NCI-H2029 treated with DMSO at 0.1 percent for 48 hours (cell line): Measurements from ENCODE around the gene CYB5R4.
"Not testable (repeated sequence)": the region's sequence is repeated elsewhere in the genome, so short reads cannot be mapped to it uniquely, and the experiment has no call there.

ENCODE experiments used
- DNase-seq: peaks from one replicate; lab custom pipeline; 2025; lab: John Stamatoyannopoulos, UW

CYB5R4 gene

DNA sequence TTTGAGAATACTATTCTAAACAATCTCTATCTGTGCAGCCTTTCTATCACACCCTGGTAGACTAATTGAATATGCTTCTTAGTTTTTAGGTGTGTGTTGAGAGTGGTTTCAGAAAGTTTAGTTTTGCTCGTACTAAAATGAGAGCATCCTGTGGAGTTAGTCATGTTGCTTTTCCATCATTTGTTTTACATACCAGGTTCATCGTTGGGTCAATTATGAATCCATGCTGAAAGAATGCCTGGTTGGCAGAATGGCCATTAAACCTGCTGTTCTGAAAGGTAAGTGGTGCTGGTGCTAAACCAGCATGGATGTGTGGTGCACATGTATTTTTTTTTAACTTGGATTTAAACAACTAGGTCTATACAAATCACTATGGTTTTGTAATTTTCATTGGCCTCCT, 49.3 kb downstream of the CYB5R4 start:
- DNase-seq = no peak

DNA sequence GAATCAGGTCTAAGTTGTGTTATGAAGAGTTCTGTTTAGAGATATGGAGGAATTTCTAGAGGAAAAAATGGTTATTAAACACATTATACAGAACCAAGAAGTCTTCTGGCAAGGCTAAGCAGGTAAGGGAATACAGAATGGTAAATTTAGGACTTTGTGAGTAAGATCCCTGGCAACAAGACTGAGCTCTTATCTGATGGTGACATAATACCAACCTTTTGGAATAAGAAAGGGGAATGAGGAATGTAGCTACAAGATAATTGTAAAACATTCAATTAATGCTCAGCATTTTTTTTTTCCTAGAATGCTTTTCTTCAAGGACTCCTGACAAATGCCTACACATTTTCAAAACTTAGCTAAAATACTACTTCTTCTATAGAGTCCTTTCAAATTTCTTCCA, 51.8 kb downstream of the CYB5R4 start:
- no peak for DNase-seq

DNA sequence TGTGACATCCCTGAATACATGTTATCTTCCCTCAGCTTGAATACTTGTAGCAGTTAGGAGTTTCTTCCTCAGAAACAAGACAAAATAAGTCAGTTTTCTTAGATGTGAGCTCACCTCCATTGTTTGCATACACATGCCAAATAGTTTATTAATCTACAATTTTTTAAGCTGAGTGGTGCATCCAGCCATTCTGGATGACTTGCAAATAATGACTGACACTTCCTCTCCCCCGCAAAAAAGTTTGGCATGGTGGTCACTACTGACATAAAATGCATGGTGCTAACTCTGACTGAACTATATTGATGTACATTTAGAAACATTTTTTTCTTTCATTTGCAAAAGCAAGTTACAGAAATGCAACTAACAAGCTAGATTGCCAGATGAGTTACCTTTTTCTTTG, 55.5 kb downstream of the CYB5R4 start:
- DNase-seq = no peak

DNA sequence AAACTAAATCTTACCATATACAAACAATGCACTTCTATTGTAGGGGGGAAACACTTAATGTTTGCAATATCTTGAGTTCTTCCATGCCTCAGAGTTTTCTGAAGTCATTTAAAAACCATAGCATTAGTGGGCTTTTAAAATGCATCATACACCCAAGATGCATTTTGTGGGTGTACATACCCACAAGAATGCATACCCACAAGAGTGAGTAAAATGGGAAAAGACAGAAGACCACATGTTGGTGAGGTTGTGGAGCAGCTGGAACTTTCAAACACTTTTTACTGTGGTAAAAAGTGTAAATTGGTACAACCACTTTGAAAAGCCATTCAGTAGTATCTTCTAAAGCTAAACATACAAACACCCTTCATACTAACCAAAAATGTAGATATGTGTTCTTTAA, 57.5 kb downstream of the CYB5R4 start:
- no peak for DNase-seq

DNA sequence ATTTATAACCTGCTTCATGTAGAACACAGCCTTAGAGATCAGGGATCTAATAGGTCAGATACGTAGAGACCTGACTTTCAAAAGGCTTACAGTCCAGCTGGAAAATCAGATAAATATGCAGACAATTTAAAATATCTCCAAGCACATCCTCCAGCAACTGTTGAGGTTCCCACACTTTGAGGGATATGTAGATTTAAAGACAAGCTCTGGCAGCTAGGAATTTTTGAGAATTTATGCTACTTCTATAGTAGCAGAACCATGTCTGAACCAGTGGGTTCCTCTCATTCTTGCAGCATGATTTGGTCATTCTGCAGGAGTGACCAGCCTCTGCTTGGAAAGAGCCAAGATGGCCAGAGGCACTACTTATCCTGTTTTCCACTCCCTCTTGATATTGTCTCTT, 60.5 kb downstream of the CYB5R4 start:
- DNase-seq = no peak

DNA sequence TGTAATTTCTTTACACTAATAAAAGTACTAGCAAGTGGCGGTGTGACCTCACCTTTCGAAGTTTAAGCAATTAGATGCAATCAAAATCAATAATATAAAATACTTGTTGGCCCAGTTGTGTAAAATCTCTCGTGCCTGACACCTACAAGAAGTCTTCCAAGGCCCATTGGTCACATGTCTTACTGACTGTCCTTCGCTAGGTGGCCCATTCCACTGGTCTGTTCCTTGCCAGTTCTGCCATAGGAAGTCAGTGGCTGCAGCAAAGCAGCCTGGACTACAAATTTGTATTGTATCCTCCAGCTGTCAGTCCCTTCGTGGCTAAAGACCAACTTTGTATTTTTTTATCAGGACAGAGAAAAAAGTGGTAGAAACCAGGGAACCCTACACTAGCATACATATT, 61.8 kb downstream of the CYB5R4 start:
- no peak for DNase-seq

DNA sequence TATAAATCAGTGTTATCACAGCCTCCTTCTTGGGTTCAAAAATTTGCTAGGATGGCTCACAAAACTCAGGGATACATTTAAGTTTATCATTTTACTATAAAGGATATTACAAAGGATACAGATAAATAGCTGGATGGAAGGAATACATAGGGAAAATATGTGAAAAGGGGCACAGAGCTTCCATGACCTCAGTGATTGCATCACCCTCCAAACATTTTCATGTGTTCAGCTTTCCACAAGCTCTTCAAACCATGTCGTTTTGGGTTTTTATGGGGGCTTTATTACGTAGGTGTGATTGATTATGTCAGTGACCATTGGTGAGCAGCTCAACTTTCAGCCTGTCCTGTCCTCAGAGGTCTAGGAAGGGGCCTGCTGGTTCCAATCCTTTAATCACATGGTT, 68.0 kb downstream of the CYB5R4 start:
- no peak for DNase-seq

DNA sequence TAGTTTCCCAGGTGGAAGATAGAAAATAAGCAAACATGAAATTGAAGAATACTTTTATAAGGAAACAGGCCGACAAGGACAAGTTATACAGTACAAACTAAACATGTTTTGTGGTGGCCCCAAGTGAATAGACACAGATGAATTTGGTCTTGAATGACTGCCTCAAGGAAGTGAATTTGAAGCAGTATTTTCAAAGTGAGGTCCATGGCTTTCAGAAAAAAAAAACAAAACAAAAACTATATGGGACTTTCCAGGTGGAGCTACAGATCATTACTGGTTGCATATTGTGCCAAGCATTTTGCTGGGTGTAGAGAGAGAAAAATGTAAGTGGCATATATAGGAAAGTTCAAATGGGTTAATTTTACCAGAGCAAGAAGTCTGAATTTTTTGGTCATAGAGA, 68.8 kb downstream of the CYB5R4 start:
- no peak for DNase-seq

DNA sequence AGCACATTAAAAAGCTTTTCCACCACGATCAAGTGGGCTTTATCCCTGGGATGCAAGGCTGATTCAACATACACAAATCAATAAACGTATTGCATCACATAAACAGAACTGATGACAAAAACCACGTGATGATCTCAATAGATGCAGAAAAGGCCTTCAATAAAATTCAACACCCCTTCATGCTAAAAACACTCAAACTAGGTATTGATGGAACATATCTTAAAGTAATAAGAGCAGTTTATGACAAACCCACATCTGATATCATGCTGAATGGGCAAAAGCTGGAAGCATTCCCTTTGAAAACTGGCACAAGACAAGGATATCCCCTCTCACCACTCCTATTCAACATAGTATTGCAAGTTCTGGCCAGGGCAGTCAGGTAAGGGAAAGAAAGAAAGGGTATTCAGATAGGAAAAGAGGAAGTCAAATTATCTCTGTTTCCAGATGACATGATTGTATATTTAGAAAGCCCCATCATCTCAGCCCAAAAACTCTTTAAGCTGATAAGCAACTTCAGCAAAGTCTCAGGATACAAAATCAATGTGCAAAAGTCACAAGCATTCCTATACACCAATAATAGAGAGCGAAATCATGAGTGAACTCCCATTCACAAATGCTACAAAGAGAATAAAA, 86.8 kb downstream of the CYB5R4 start:
- DNase-seq = not testable (repeated sequence)

DNA sequence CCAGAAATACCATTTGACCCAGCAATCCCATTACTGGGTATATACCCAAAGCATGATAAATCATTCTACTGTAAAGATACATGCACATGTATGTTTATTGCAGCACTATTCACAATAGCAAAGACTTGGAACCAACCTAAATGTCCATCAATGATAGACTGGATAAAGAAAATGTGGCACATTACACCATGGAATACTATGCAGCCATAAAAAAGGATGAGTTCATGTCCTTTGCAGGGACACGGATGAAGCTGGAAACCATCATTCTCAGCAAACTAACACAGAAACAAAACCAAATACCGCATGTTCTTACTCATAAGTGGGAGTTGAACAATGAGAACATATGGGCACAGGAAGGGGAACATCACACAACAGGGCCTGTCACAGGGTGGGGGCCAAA, 88.5 kb downstream of the CYB5R4 start:
- not testable (repeated sequence) for DNase-seq

DNA sequence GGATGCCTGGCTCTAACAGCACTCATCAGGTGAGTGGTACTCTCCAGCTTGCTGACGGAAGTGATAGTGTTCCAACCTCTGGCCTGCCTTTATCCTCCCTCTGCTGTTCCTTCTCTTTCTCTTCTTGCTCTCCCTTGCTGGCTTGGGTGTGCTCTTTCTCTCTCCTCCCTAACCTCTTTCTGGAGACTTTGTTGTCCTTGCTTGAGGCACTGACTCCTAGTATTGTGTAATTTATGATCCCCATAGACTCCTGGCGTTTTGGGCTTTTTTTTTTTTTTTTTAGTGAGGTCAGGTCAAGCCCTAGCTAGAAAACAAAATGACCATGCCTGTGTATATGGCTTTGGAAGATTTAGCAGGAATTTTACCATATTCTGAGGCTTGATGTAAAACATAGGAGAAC, 89.4 kb downstream of the CYB5R4 start:
- DNase-seq = no peak

DNA sequence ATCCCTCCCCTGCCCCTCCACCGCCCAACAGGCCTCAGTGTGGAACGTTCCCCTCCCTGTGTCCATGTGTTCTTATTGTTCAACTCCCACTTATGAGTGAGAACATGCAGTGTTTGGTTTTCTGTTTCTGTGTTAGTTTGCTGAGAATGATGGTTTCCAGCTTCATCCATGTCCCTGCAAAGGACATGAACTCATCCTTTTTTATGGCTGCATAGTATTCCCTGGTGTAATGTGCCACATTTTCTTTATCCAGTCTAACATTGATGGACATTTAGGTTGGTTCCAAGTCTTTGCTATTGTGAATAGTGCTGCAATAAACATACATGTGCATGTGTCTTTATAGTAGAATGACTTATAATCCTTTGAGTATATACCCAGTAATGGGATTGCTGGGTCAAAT, 91.9 kb downstream of the CYB5R4 start:
- not testable (repeated sequence) for DNase-seq

DNA sequence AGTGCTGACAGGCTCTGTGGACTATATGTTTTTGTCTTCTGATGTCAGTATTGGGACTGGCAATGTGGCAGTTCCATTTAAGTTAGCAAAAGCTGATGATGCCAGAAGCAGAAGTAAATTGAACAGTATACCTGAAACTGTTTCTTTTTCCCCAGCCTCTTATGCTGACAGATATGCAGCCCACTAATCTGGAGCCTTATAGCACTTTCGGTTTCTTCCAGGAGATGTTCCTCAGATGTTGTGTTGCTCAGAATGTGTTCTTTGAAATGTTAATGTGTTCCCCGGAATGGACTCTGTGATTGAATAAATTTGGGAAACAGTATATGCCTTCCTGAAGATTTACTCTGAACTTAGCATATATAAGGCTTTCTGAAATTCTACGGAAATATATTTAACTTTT, 93.3 kb downstream of the CYB5R4 start:
- DNase-seq = no peak

DNA sequence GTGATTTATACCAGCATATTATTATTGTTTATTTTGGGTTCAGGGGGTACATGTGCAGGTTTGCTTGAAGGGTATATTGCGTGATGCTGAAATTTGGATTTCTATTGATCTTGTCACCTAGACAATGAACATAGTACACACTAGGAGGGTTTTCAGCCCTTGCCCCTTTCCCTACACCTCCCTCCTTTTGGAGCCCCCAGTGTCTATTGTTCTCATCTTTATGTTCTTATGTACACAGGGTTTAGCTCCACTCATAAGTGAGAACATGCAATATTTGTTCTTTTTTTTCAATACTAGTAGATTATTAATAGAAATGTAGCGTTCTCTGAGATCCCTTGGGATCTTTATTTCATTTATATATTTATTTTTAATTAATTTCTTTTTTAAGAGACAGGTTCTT, 94.9 kb downstream of the CYB5R4 start:
- DNase-seq = no peak

DNA sequence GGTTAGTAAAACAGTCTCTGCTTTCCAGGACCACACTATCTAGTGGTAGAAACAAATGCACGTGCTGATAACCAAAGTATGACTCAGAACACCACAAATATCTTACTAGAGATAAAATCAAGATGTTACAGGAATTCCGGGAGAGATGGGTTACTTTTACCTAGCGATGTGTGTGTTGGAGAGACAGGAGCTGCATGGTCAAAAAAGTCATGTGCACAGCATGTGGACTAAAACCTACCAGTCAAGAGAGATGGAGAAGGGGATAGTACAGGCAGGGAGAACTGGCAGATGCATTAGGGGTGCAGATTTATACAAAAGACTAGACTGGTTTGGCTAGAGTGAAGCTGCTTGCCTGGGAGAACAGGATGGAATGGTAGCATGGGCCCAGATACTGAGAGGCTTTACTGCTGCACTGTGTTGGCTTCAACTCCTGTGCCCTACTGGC, 98.8 kb downstream of the CYB5R4 start:
- no peak for DNase-seq

DNA sequence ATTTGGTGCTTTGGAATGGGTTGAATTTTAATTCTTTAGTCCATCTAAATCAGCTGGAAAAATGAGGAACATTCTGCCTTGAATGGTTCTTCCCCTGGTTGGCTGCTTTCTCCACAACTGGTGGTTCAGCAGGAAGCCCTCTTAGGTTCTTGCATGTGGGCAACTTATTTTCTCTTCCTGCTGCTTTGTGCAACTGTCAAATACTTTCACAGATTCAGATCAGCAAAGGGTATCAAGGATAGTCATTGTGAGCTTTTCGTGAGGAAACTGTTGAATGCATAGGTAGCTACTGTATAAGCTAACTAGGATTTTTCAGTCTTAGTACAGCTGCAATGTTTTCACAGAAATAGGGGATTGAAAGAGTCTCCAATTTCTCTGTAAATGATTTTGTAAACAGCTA, 101.2 kb downstream of the CYB5R4 start:
- DNase-seq = no peak

DNA sequence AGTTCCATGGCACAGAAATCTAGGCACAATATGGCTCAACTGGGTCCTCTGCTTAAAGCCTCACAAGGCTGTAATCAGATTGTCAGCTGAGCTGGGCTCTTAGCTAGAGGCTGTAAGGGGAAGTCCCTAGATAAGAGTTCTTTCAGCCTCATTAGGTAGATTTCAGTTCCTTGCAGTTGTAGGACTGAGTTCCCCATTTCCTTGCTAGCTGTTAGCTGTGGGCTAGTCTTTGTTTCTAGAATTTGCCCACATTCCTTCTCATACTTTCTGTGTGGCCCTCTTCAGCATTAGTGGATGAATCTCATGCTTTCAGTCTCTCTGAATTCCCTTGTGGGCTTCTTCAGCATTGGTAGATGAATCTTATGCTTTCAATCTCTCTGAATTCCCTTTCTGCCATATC, 103.1 kb downstream of the CYB5R4 start:
- no peak for DNase-seq

DNA sequence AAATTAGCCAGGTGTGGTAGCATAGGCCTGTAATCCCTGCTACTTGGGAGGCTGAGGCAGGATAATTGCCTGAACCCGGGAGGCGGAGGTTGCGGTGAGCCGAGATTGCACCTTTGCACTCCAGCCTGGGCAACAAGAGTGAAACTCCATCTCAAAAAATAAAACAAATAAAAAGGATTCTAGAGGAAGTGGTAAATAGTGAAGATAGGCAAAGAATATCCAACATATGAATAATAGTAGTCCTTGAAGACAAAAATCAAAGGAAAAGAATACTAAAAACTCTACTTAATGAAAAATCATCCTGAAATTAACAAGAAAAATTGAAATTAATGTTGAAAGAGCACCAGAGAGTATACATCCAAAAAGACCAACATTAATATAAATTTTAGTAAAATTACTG, 107.0 kb downstream of the CYB5R4 start:
- no peak for DNase-seq

DNA sequence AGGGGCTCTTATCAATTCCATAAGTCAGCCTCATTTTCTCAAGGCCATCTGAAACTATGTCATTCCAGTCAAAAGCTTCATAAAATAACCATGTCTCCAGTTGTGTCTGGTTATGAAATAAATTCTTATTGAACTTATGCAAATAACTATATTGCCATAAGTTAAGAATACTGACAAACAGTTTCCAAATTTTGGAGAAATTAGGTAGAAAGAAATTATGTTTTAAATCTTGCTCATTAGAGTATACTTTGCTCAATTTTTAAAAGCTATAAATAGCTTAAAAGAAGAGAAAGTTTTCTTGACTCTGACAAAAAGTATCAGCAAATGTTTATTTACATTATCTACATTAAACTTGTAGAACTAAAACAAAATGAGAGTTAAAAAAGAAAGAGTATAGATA, 111.1 kb downstream of the CYB5R4 start:
- no peak for DNase-seq

DNA sequence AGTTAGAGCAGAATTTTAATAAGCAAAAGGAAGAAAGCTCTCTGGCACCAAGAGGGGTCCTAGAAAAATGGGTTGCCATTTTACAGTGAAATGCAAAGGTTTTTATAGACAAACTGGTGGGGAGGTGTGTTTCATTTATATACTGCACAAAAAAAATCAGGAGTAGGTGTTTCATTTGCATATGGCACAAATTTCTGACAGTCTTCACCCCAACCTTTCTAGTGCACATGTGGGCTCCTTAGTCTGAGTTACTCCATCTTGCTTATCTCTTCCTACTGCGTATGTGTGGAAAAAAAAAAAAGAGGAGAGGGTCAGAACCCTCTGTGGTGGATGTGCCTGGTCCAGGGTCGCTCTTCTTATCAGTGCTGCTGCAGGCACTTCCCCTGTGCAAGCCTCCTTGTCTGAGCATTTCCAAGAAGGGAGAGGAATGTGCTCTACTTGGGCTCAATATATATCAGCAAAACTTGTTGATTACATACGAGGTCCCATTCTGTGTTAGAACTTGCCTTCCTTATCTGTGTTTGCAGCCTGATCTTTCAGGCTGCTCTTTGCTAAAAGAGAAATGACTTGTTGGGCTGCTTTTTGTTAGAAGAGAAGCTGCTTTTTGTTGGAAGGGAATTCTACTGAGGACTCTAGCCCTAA, 115.0 kb downstream of the CYB5R4 start:
- no peak for DNase-seq

DNA sequence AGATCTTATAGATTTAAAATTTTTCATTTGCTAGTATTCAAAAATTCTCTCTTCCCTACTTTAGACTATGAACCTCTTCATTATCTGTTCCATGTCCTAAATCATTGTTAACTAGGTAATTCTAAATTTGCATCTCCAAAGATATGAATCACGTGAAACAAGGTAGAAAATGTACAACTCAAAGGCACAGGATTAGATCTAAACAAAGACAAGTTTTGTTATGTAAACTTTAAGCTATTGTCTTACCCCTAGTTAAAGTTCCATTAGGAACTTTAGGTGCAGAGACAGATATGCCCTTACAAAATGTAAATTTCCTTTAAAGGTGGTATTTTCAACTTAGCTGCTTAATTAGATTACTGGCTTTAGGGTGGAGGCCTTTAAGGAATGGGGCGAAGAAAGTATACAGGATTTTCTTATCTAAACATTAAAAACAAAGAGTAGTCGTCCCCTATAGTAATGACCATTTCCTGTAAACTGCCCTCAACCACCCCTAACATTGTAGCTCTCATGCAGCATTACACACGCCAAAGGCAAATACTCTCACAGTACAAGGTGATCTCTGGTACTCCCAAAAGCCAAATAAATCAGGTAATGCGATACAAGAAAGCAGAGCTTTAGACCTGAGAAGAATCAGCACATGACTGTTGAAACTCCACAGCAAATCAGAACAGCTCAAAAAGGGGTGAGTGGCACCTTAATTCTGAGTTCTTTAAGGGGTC, 116.7 kb downstream of the CYB5R4 start:
- no peak for DNase-seq

DNA sequence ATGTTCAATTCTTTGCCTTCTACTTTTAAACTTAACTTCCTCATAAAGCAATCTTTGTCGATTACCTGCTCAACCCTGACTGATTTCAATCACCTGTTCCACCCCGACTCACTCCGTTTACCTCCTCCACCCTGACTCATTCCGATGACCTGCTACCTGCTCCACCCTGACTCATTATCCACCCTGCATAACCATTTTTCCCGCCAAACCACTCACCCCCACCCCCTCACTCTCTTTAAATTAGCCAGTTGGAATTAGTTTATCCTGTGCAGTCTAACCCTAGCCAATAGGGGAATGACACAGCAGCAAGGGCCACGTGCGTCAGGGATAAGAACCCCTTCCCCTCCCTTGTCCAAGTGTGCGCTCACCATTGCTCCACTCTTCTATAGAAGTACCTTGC, 117.4 kb downstream of the CYB5R4 start:
- no peak for DNase-seq

DNA sequence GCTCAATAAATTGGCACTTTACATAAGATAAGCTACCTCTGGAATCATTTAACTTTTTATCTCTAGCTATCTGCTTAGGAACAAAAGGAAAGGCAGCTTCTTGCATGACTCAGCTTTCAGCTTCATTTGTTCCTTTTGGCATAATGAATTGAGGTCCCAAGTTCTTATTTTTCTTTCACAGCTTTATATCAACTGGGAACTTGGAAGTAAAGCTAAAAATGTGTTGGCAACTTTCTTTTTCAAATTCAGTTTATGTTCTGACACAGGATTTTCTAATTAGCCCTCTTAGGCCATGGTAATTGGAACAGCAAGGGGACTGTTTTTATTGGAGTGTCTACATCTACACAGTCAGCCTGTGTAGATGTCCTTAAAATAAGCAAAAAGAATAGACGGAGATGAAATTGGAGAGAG, 118.8 kb downstream of the CYB5R4 start:
- DNase-seq = no peak

DNA sequence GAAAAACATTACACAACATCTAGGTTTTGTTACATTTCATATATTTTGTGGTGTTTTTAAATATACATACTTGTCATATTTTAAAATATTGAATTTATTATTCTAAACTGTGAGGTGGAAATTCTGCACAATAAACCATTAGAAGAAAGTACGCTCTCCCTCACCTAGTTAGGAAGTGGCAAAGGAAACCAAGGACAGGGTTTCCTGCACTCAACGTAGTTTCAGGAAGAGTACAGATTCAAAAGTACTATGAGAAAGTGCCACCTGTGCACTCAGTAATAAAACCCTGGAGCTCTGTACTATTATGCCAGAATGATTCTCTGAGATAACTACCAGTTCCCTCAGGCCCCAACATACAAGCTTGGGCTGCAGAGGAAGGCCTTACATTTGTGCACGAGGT, 119.5 kb downstream of the CYB5R4 start:
- no peak for DNase-seq
